Measurements from ENCODE around the gene SMOC2.

The SMOC2 gene

GRCh38 chr6:168415993-168416530 is 24.9 kb upstream of the SMOC2 start:
- no peak for DNase-seq (ENCODE audit: low read depth)

DNA sequence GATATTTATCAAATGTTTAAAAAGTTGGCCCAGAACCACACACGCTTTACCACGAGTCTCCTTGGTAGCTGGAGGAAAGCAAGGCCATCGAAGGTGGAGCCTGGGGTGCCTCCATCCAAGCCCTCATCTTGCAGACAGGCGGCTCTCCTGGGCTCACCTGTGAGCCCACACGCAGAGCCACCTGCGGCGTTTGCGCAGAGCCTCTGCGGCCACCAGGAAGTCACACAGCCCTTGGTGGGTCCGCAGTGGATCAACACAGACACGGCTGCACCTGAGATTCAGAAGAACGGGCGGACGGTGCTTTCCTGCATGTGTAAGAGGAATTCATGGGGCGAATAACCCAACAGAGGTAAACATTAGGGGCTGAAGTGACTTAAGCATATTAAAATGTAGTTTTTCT is 24.5 kb upstream of the SMOC2 start:
- no peak for DNase-seq (ENCODE audit: low read depth)

DNA sequence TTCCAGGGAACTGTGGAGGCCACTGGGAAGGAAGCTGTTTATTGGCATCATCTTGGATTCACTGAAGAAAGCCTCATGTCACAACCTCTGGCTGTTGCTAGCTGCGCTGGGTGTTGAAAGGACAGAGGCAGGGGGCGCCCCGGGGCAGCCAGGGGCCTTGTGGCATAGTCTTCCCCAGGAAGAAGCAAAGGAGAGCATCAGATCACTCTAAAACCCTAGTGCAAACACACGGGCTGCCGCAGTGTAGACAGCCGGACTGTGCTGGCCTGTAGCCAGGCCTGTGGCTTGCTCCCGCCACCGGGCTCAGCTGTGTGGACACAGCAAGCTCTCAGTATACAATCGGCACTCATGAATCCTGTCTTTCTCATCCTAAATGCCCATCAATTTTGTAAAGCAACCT is 23.8 kb upstream of the SMOC2 start:
- no peak for DNase-seq (ENCODE audit: low read depth)

GRCh38 chr6:168417679-168418557 is 23.1 kb upstream of the SMOC2 start:
- no peak for DNase-seq (ENCODE audit: low read depth)

DNA sequence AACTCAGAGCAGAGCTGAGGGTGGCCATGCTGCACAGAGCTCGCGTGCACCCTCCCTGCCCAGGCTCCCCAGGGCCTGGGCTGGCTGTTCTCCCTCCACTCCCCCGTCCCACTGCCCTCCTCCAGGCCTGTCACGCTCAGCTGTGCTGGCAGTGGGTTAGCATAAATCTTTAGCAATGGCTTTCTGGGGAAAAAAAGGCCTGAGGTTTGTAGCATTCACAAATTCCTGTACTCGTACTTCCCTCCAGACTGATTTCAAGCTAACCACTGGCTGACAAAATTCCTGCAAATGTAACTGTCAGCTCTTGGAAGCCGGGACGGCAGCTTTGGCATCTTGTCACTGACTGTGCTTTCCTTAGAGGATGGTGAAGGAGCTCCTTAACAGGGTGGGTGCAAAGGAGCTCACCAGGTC is 22.3 kb upstream of the SMOC2 start:
- DNase-seq (ENCODE audit: low read depth): no peak

DNA sequence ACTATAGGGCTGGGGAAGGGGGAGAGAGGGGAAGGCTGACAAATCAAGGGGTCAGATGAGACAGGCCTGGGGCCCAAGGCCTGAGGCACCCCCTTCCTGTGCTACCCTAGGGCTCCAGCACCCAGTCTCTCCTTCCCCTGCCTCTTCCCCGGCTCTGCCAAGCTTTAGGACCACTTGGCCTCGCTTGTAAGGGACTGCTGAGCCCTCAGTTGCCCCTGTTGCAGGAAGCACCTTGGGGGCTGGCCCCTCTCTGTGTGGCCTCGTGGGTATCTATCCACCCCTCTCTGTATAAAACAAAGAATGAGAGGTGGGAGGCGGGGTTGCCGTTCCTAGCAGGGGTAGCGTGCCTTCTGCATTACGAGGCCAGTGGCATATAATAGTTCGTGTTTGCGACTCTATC is 21.4 kb upstream of the SMOC2 start:
- DNase-seq (ENCODE audit: low read depth): no peak

- no peak for DNase-seq (ENCODE audit: low read depth)
Observed at GRCh38 chr6:168420084-168420483, 20.9 kb upstream of the SMOC2 start.

GRCh38 chr6:168420706-168421105 is 20.3 kb upstream of the SMOC2 start:
- no peak for DNase-seq (ENCODE audit: low read depth)

- DNase-seq (ENCODE audit: low read depth): no peak
Observed at GRCh38 chr6:168427184-168427583, 13.8 kb upstream of the SMOC2 start.

DNA sequence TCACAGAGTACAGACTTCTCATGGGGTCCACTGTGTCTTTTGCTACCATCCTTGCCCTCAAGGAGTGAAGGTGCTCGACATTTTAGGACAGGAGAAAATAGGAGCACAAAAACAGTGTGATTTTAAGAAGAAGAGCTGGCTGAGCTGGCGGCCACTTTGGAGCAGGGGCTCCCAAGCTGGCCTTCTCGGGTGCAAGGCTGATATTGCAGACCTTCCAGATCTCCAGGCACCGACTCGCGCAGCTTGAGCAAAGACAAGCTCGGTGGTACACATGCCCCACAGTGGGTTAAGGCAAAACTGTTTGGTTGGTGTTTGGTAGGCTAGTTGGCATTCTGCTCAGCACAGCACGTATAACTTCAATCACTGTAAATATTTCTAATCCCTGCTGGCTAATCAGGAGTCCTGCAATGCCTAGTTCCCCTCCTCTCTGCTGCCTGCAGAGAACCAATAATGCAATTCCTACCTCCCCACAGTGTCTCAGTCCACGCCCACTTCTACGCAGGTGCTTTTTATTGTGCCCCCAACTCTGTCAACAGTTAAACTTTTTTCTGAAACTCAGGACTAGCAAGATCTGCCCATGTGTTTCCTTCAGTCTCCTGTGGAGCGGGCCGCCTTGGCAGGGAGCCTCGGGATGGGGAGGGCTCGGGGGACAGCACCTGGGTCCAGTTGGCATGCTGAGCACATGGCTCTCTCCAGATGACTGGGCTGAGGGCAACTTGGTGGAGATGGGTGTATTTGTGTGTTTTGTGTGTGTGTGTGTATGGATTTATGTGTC is 12.7 kb upstream of the SMOC2 start:
- no peak for DNase-seq (ENCODE audit: low read depth)

GRCh38 chr6:168428863-168429262 is 12.1 kb upstream of the SMOC2 start:
- DNase-seq (ENCODE audit: low read depth): no peak

DNA sequence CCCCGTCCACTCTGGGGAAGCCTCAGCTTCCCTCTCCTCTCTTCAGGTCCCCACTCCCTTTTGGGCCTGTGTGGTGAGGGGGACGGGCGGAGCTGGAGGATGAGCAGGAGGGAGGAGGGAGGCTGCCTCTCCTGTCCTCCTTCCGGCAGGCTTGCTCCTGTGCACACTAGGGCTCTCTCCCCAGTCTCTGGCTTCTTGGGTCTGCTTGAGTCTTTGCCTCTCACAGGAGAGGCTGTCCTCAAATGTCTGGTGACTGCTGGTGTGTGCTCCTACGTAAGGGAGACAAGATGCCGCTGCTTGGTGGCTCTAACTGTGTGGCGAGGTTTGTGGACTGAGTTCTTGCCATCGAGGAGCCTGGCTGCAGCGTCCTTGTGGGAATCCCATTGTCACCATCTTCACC is 8.8 kb upstream of the SMOC2 start:
- DNase-seq (ENCODE audit: low read depth): no peak

DNA sequence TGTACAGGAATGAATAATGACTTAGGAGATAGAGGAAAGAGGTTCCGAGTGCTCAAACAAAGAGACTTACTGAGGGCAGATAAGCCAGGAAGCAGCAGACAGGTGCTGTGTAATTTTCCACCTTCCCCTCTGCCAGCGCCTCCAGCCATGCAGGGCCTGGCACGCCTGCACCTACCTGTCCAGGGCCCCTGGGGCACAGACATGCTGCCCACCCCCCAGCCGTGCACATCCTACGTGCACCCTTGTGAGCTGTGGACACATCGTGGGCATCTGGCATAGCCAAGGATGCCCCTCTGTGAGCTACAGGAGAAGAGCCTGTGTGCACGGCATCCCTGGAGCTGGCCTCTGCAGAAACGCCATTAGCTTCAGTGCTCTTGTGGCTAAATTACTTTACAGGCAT is 7.1 kb upstream of the SMOC2 start:
- no peak for DNase-seq (ENCODE audit: low read depth)

- no peak for DNase-seq (ENCODE audit: low read depth)
Observed at GRCh38 chr6:168434505-168434904, 6.5 kb upstream of the SMOC2 start.

- DNase-seq (ENCODE audit: low read depth): no peak
Observed at GRCh38 chr6:168437751-168438150, 3.2 kb upstream of the SMOC2 start.

DNA sequence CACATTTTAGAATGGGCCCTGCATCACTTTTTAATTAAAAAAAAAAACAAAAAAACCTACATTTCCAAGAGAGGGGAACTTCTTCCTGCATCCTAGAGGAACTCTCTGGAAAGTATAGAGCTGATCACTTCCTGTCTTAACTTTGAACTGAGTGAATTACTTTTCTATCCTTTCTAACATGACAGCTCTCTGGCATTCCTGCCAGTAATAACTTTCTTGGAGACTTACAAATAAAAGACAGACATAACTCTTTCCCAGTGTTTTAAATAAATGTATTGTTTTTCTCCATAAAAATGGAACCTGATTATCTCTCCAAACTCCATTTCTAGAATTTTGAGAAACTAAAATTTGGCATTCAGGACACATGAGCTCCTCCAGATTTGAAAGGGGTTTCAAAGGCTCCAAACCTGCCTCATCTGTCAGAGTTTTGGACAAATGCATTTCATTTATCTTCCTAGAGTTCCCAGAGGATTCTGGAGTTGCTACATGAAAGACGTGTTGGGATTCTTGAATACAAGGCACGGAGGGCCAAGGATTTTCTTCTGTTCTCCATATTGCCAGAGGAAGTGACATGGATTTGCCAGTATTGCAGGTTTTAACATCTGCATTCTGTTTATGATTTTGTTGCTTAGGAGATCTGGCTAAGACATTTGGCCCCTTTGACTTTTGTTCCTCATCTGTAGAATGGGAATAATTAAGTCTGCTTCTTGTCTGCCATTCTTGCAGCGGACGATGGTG is 2.0 kb upstream of the SMOC2 start:
- no peak for DNase-seq (ENCODE audit: low read depth)

- DNase-seq (ENCODE audit: low read depth): no peak
Observed at GRCh38 chr6:168439794-168440450, 1.1 kb upstream of the SMOC2 start.

- DNase-seq (ENCODE audit: low read depth): no peak
Observed at GRCh38 chr6:168441434-168442391, 729 bp downstream of the SMOC2 start.

- DNase-seq (ENCODE audit: low read depth): no peak
Observed at GRCh38 chr6:168442646-168443045, 1.7 kb downstream of the SMOC2 start.

DNA sequence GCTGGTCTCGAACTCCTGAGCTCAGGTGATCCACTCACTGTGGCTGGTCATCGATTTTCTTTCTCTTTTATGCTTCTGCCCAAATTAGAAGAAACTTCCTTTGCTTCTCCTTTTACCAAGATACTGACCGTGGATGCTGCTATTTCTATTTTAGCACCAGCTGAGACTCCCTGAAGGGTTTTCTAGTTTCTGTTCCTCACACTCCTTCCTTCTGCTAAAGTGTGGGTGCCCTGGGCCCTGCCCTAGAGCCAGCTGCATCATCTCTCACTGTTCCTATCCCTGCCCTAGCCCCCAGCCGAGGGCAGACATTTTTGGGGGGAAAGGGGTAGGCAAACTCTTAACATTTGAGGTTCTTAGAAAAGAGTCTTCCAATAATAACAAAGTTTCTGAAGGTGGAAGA is 6.3 kb downstream of the SMOC2 start:
- DNase-seq (ENCODE audit: low read depth): no peak

DNA sequence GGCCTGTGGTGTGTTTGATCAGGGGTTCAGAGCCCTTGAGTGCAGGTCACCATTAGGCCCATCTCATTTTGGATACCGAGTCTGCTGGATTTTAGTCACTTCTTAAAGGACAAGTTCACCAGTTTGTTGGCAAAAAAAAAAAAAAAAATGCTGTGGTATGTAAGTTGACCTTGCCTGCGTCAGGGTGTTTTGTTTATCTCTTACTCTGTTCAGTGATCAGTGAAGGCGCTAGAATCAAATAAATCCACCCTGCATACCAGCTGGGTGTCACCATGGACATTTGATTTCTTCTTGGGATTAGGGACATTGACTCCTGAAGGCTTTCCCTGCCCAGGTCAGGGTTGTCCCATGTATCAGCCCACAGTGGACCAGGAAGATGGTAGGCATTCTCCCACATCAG is 6.7 kb downstream of the SMOC2 start:
- DNase-seq (ENCODE audit: low read depth): no peak

Measured in T-helper 22 cell (primary cell).